Neutrophil (primary cell): ENCODE data around the gene ADRB2.

ENCODE experiments used
- H3K27ac ChIP-seq: fragments of 200-600 bp; sonication (generic); 2 replicates; pipeline ENCODE4 v1.5.1; 2016; ENCODE audit warnings: mild to moderate bottlenecking, moderate library complexity
- H3K27me3 ChIP-seq: fragments of 200-600 bp; sonication (generic); 2 replicates; pipeline ENCODE4 v1.6.0; 2016; ENCODE audit warnings: mild to moderate bottlenecking
- H3K36me3 ChIP-seq: fragments of 200-600 bp; sonication (generic); 2 replicates; pipeline ENCODE4 v1.5.1; 2017
- H3K4me1 ChIP-seq, 2 experiments: fragments of 200-600 bp in 1 of 2; sonication (generic) in 1 of 2; 1 replicate in 1 of 2; 2 replicates in 1 of 2; pipeline versions ENCODE4 v1.5.1 to v1.6.1; 2013 to 2016; ENCODE audit warnings: low read depth in 1 of 2, low read length in 1 of 2, mild to moderate bottlenecking in 1 of 2, moderate library complexity in 1 of 2; ENCODE audit not compliant: control insufficient read depth in 1 of 2, insufficient read depth in 1 of 2
- H3K4me3 ChIP-seq, 2 experiments: fragments of 200-600 bp in 1 of 2; sonication (generic) in 1 of 2; 1 replicate in 1 of 2; 2 replicates in 1 of 2; pipeline ENCODE4 v1.5.1; 2013 to 2016; ENCODE audit warnings: low read depth in 1 of 2, low read length in 1 of 2, mild to moderate bottlenecking in 1 of 2, moderate library complexity in 1 of 2
- H3K9me3 ChIP-seq: fragments of 200-600 bp; sonication (generic); 2 replicates; pipeline ENCODE4 v1.5.1; 2016
- CTCF ChIP-seq: fragments of 200-600 bp; sonication (generic); IDR thresholded peaks from 2 replicates; pipeline ENCODE4 v1.5.1; 2016; ENCODE audit warnings: antibody characterized with exemption

ADRB2 gene

DNA sequence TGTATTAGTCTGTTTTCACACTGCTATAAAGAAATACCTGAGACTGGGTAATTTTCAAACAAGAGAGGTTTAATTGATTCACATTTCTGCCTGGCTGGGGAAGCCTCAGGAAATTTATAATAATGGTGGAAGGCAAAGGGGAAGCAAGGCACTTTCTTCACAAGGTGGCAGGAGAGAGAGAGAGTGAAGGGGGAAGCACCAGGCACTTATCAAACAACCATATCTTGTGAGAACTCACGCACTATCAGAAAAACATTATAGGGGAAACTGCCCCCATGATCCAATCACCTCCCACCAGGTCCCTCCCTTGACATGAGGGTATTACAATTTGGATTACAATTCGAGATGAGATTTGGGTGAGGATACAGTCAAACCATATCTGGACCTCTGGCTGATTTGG is 34.7 kb downstream of the ADRB2 start:
- Histone ChIP-seq H3K4me1 (peaks cover 29 to 40% of the 10 kb centered on the region in 2 experiments), H3K9me3 (no peaks in the 10 kb centered on the region)

DNA sequence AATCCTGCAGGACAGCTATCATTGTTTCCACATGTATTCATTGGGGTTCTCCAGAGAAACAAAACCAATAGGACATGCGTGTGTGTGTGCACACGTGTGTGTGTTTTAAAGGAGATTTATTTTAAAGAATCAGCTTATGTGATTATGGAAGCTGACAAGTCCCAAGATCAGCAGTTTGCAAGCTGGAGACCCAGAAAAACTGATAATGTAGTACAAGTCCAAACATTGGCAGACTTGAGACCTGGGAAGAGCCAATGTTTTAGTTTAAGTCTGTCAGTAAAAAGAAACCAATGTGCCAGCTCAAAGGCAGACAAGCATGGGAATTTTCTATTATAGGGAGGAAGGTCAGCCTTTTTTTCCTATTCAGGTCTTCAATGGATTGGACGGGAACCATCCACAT is 35.3 kb downstream of the ADRB2 start:
- Histone ChIP-seq H3K9me3 (no peaks in the 10 kb centered on the region), H3K27ac (no peak overlapping the region), H3K36me3 (peaks cover 9% of the 10 kb centered on the region), H3K4me3 (no peak overlapping the region), H3K4me1 (peaks cover 29 to 35% of the 10 kb centered on the region in 2 experiments), H3K27me3 (no peaks in the 10 kb centered on the region)
- TF ChIP-seq CTCF = no peak

More for the DNA sequence above, 34.7 kb downstream of the ADRB2 start:
- Histone ChIP-seq H3K36me3 (peaks cover 9% of the 10 kb centered on the region), H3K27me3 (no peaks in the 10 kb centered on the region), H3K4me3 (no peak overlapping the region), H3K27ac (peak overlapping the region; percentile 73)
- no peak for TF ChIP-seq CTCF

DNA sequence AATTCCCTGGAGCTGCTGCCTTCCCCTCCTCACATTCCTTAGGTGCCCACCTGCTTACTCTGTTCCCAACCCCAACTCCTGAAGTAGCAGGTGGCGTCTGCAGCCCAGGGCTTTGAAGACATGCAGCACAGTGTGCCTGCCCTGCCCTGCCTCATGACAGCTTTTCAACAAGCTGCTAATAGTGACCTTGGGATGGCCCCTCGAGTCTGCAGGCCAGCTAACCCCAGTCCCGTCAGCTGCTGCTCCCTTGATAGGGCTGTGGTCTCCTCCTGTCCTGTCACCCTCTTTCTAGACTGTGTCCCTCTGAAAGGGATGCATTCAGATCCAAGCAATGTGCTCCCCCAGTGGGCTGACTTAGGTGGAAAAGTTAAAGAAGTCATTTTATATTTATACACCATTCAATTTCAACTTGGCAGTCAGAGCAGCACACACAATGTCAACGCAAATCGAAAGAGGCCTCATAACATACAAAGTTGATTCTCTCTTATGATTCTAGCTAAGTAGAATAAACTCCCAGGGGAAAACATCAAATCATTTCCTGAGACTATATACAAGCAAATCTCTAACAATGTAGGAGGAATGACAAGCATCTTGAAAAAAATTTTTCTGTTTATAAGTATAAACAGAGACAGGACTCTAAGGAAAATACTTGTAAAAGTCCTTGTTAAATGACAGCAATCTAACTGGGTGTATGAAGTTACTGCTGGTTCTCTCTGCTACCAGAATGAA is 37.9 kb downstream of the ADRB2 start:
- Histone ChIP-seq H3K4me3 (no peak overlapping the region), H3K36me3 (peaks cover 9% of the 10 kb centered on the region), H3K4me1 (peaks cover 22 to 27% of the 10 kb centered on the region in 2 experiments), H3K9me3 (no peaks in the 10 kb centered on the region), H3K27me3 (no peaks in the 10 kb centered on the region), H3K27ac (no peak overlapping the region)
- no peak for TF ChIP-seq CTCF

GRCh38 chr5:148866024-148866423 is 39.6 kb downstream of the ADRB2 start:
- Histone ChIP-seq H3K4me3 (no peak overlapping the region), H3K9me3 (no peaks in the 10 kb centered on the region), H3K36me3 (peaks cover 9% of the 10 kb centered on the region), H3K27ac (no peak overlapping the region), H3K4me1 (peaks cover 5 to 10% of the 10 kb centered on the region in 2 experiments), H3K27me3 (no peaks in the 10 kb centered on the region)
- no peak for TF ChIP-seq CTCF

DNA sequence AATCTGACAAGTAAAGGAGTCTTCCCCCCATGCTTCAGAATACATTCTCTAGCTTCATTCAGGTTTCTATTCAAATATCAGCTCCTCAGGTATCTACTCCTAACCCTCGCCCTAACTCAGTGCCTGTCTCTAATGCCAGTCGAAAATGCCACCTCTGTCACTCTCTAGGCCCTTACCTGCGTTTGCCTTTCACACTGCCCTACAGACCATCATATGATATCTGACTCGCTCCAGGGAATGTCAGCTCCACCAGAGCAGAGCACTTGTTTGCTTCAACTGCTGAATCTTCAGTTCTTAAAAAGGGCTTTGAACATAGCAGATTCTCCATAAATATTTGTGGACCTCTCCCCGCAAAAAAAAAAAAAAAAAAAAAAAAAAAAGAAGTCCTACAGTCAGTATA is 46.7 kb downstream of the ADRB2 start:
- H3K27me3 ChIP-seq = no peaks in the 10 kb centered on the region
- no peak overlapping the region for H3K4me3 ChIP-seq

More for the DNA sequence above, 46.7 kb downstream of the ADRB2 start:
- H3K9me3 ChIP-seq = no peaks in the 10 kb centered on the region
- no peaks in the 10 kb centered on the region for H3K4me1 ChIP-seq
- no peak overlapping the region for H3K27ac ChIP-seq
- TF ChIP-seq CTCF = no peak
- H3K36me3 ChIP-seq = no peaks in the 10 kb centered on the region
